Stimulated activated CD8-positive, alpha-beta memory T cell treated with anti-CD3 and anti-CD28 coated beads, Interleukin-12 subunit alpha, Interleukin-12 subunit beta, amount 100 ng/mL, for 4 hours (primary cell): Measurements from ENCODE around the gene ZFYVE19.
"Not testable (repeated sequence)": the region's sequence is repeated elsewhere in the genome, so short reads cannot be mapped to it uniquely, and the experiment has no call there.

Experiments
- DNase-seq: peaks from one replicate; pipeline ENCODE4 v3.0.0-alpha.2; 2020; ENCODE audit warnings: low read depth

Gene ZFYVE19

GRCh38 chr15:40847223-40847961, 40.5 kb downstream of the ZFYVE19 start:
- DNase-seq = no peak

- no peak for DNase-seq
Measured at GRCh38 chr15:40850576-40851112, 43.8 kb downstream of the ZFYVE19 start.

GRCh38 chr15:40852529-40852928, 45.6 kb downstream of the ZFYVE19 start:
- no peak for DNase-seq

- DNase-seq = no peak
Measured at GRCh38 chr15:40853241-40853890, 46.5 kb downstream of the ZFYVE19 start.

GRCh38 chr15:40854161-40854560, 47.3 kb downstream of the ZFYVE19 start:
- no peak for DNase-seq

GRCh38 chr15:40855706-40856234, 48.9 kb downstream of the ZFYVE19 start:
- no peak for DNase-seq

- DNase-seq = no peak
Measured at GRCh38 chr15:40856746-40857145, 49.9 kb downstream of the ZFYVE19 start.

- peak; percentile 59 for DNase-seq
Measured at GRCh38 chr15:40857601-40858341, 50.9 kb downstream of the ZFYVE19 start.

- DNase-seq = no peak
Measured at GRCh38 chr15:40858706-40859105, 51.8 kb downstream of the ZFYVE19 start.

- DNase-seq = peak; percentile 50
Measured at GRCh38 chr15:40859206-40859851, 52.4 kb downstream of the ZFYVE19 start.

GRCh38 chr15:40861147-40861546, 54.3 kb downstream of the ZFYVE19 start:
- DNase-seq = not testable (repeated sequence)

GRCh38 chr15:40863660-40864270, 56.9 kb downstream of the ZFYVE19 start:
- no peak for DNase-seq
